Measurements from ENCODE around the gene ERN1. TPM values are rescaled to one million over a fixed set of nuclear protein-coding genes. Genes with fewer than 3 reads are reported as not detected.

The ERN1 gene
- total RNA-seq, 1 donor from 2014 or later = 16.7 TPM

DNA sequence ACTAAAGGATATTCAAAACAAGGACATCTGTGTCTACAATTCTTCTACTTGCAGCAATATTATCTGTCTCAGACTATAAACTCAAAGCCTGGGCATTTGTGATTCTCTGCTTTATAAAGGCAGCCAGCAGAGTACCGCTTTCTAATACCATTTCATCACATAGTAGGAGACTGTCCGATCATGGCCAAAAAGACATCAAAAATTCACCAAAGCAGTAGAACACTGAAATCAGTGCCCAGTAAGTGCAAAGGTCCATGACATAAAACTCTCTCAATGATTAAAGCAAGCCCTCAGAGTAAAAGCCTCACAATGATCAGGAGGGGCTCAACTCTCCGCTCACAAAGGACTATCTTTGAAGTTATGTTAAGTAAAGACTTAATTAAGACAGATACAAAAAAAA, 23.0 kb downstream of the ERN1 start:
- Mint-ChIP-seq H3K27ac (ENCODE audit: unreplicated experiment) (no peak overlapping the region), H3K4me3 (ENCODE audit: unreplicated experiment) (no peak overlapping the region)
- DNase-seq (ENCODE audit: low spot score) = no peak

GRCh38 chr17:64103391-64104364, 26.3 kb downstream of the ERN1 start:
- Mint-ChIP-seq H3K36me3 (ENCODE audit: low read depth, unreplicated experiment) (no peaks in the 10 kb centered on the region), H3K9me3 (ENCODE audit: unreplicated experiment) (no peaks in the 10 kb centered on the region), H3K27ac (ENCODE audit: unreplicated experiment) (no peak overlapping the region), H3K27me3 (ENCODE audit: unreplicated experiment) (no peaks in the 10 kb centered on the region), H3K4me3 (ENCODE audit: unreplicated experiment) (no peak overlapping the region), H3K4me1 (ENCODE audit: unreplicated experiment) (peaks cover 7% of the 10 kb centered on the region)
- DNase-seq (ENCODE audit: low spot score) = no peak
- TF ChIP-seq CTCF (IDR thresholded peaks at IDR 0.05; ENCODE audit: unreplicated experiment) = no peak

More for the DNA sequence above, 23.0 kb downstream of the ERN1 start:
- no peak for TF ChIP-seq CTCF (IDR thresholded peaks at IDR 0.05; ENCODE audit: unreplicated experiment)
- H3K36me3 Mint-ChIP-seq (ENCODE audit: low read depth, unreplicated experiment) = no peaks in the 10 kb centered on the region
- peaks cover 5% of the 10 kb centered on the region for H3K27me3 Mint-ChIP-seq (ENCODE audit: unreplicated experiment)
- H3K9me3 Mint-ChIP-seq (ENCODE audit: unreplicated experiment) = no peaks in the 10 kb centered on the region
- H3K4me1 Mint-ChIP-seq (ENCODE audit: unreplicated experiment) = peaks cover 26% of the 10 kb centered on the region

DNA sequence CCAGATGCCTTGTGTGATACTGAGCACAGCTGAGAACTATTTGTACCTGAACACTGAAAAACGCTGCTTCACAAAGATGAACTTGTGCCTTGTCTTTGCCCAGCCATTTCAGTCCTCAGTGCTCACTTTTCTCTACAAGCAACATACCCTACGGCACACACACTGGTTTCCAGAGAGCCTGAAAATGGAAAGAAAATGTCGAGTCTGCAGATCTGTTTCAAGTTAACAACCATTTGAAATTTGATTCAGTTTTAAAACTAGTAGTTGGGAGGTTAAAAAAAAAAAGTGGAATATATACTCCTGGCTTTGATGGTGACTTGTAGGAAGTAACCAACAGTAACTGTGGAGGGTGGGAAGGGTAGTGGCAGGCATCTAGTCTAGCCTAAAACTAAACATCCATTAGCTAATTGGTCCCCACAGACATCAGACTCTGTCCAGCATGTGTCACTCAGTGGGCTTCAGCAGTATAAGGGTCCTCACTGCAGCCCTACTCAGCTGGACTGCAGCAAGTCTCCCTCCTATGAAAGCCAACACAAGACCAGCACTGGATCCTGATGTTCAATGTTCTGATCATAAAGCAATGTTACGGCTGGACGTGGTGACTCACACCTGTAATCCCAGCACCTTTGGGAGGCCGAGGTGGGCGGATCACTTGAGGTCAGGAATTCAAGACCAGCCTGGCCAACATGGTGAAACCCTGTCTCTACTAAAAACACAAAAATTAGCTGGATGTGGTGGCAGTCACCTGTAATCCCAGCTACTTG, 27.1 kb downstream of the ERN1 start:
- H3K9me3 Mint-ChIP-seq (ENCODE audit: unreplicated experiment) = no peaks in the 10 kb centered on the region

DNA sequence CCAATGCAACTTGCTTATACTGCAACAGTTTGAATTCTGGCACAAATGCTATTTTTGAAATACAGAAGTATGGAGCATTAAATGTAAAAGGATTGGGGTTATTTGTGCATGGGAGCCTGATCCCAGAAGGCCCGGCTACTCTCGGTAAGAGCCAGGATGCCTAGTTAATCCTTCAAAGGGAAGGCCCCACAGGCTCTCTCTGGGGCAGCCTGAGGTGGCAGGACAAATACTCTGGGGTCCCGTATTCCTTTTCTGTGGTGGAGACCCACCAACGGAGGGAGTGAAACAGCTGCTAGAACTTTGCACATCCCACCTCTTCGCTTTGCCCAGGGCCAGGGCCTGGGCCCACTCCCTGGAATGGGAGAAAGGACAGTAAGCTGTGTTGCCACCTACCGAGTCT, 30.4 kb downstream of the ERN1 start:
- TF ChIP-seq CTCF (IDR thresholded peaks at IDR 0.05; ENCODE audit: unreplicated experiment) = no peak
- H3K9me3 Mint-ChIP-seq (ENCODE audit: unreplicated experiment) = no peaks in the 10 kb centered on the region
- H3K27ac Mint-ChIP-seq (ENCODE audit: unreplicated experiment) = no peak overlapping the region
- peaks cover 10% of the 10 kb centered on the region for H3K4me1 Mint-ChIP-seq (ENCODE audit: unreplicated experiment)
- no peak overlapping the region for H3K4me3 Mint-ChIP-seq (ENCODE audit: unreplicated experiment)
- H3K27me3 Mint-ChIP-seq (ENCODE audit: unreplicated experiment) = peaks cover 5% of the 10 kb centered on the region
- peaks cover 18% of the 10 kb centered on the region for H3K36me3 Mint-ChIP-seq (ENCODE audit: low read depth, unreplicated experiment)
- no peak for DNase-seq (ENCODE audit: low spot score)

More for the DNA sequence above, 27.1 kb downstream of the ERN1 start:
- no peak overlapping the region for H3K27ac Mint-ChIP-seq (ENCODE audit: unreplicated experiment)
- H3K4me1 Mint-ChIP-seq (ENCODE audit: unreplicated experiment) = peaks cover 7% of the 10 kb centered on the region
- no peaks in the 10 kb centered on the region for H3K36me3 Mint-ChIP-seq (ENCODE audit: low read depth, unreplicated experiment)
- no peak for TF ChIP-seq CTCF (IDR thresholded peaks at IDR 0.05; ENCODE audit: unreplicated experiment)
- no peaks in the 10 kb centered on the region for H3K27me3 Mint-ChIP-seq (ENCODE audit: unreplicated experiment)
- DNase-seq (ENCODE audit: low spot score) = no peak
- H3K4me3 Mint-ChIP-seq (ENCODE audit: unreplicated experiment) = no peak overlapping the region

Measured in endothelial cell (in vitro differentiated cells).